Measurements from ENCODE around the gene SUCLG2.

Gene SUCLG2

GRCh38 chr3:67481126-67481525 lies 173.3 kb downstream of the SUCLG2 start:
- DNase-seq (ENCODE audit: extremely low read depth, insufficient read length) = no peak
- H3K4me3 ChIP-seq (replicated peaks; ENCODE audit: low read depth, low read length) = no peak overlapping the region
- TF ChIP-seq CTCF (IDR thresholded peaks at IDR 0.05; ENCODE audit: insufficient read depth, low read length, poor library complexity, severe bottlenecking) = no peak
- H3K36me3 ChIP-seq (ENCODE audit: control insufficient read depth, insufficient read depth, low read length) = no peaks in the 10 kb centered on the region; the same call in 1 of the 2 replicates
- H3K27me3 ChIP-seq (replicated peaks; ENCODE audit: control insufficient read depth, insufficient read depth, low read length) = no peaks in the 10 kb centered on the region

- Histone ChIP-seq H3K27me3 (replicated peaks; ENCODE audit: control insufficient read depth, insufficient read depth, low read length) (no peaks in the 10 kb centered on the region), H3K4me3 (replicated peaks; ENCODE audit: low read depth, low read length) (no peak overlapping the region), H3K36me3 (ENCODE audit: control insufficient read depth, insufficient read depth, low read length) (no peaks in the 10 kb centered on the region; the same call in 1 of the 2 replicates)
- no peak for TF ChIP-seq CTCF (IDR thresholded peaks at IDR 0.05; ENCODE audit: insufficient read depth, low read length, poor library complexity, severe bottlenecking)
- no peak for DNase-seq (ENCODE audit: extremely low read depth, insufficient read length)
These were observed 176.0 kb downstream of the SUCLG2 start for GRCh38 chr3:67478423-67478822.

- Histone ChIP-seq H3K4me3 (replicated peaks; ENCODE audit: low read depth, low read length) (no peak overlapping the region), H3K27me3 (replicated peaks; ENCODE audit: control insufficient read depth, insufficient read depth, low read length) (no peaks in the 10 kb centered on the region), H3K36me3 (ENCODE audit: control insufficient read depth, insufficient read depth, low read length) (no peaks in the 10 kb centered on the region; the same call in 1 of the 2 replicates)
- TF ChIP-seq CTCF (IDR thresholded peaks at IDR 0.05; ENCODE audit: insufficient read depth, low read length, poor library complexity, severe bottlenecking) = no peak
- DNase-seq (ENCODE audit: extremely low read depth, insufficient read length) = no peak
These were observed 180.1 kb downstream of the SUCLG2 start for GRCh38 chr3:67474311-67474710.

- no peak for DNase-seq (ENCODE audit: extremely low read depth, insufficient read length)
- TF ChIP-seq CTCF (IDR thresholded peaks at IDR 0.05; ENCODE audit: insufficient read depth, low read length, poor library complexity, severe bottlenecking) = no peak
- Histone ChIP-seq H3K27me3 (replicated peaks; ENCODE audit: control insufficient read depth, insufficient read depth, low read length) (no peaks in the 10 kb centered on the region), H3K36me3 (ENCODE audit: control insufficient read depth, insufficient read depth, low read length) (no peaks in the 10 kb centered on the region; the same call in none of the 2 replicates), H3K4me3 (replicated peaks; ENCODE audit: low read depth, low read length) (no peak overlapping the region)
These were observed 181.7 kb downstream of the SUCLG2 start for GRCh38 chr3:67472674-67473201.

- DNase-seq (ENCODE audit: extremely low read depth, insufficient read length) = no peak
- Histone ChIP-seq H3K4me3 (replicated peaks; ENCODE audit: low read depth, low read length) (no peak overlapping the region), H3K27me3 (replicated peaks; ENCODE audit: control insufficient read depth, insufficient read depth, low read length) (no peaks in the 10 kb centered on the region), H3K36me3 (ENCODE audit: control insufficient read depth, insufficient read depth, low read length) (no peaks in the 10 kb centered on the region; the same call in 1 of the 2 replicates)
- no peak for TF ChIP-seq CTCF (IDR thresholded peaks at IDR 0.05; ENCODE audit: insufficient read depth, low read length, poor library complexity, severe bottlenecking)
These were observed 184.2 kb downstream of the SUCLG2 start for GRCh38 chr3:67470207-67470606.

GRCh38 chr3:67468511-67468910 lies 185.9 kb downstream of the SUCLG2 start:
- no peak for DNase-seq (ENCODE audit: extremely low read depth, insufficient read length)

More at GRCh38 chr3:67468511-67468910, 185.9 kb downstream of the SUCLG2 start:
- no peak for TF ChIP-seq CTCF (IDR thresholded peaks at IDR 0.05; ENCODE audit: insufficient read depth, low read length, poor library complexity, severe bottlenecking)
- H3K36me3 ChIP-seq (ENCODE audit: control insufficient read depth, insufficient read depth, low read length) = no peaks in the 10 kb centered on the region; the same call in 1 of the 2 replicates
- H3K4me3 ChIP-seq (replicated peaks; ENCODE audit: low read depth, low read length) = no peak overlapping the region
- H3K27me3 ChIP-seq (replicated peaks; ENCODE audit: control insufficient read depth, insufficient read depth, low read length) = no peaks in the 10 kb centered on the region

All from GM06990 (cell line).